CD4-positive, alpha-beta T cell treated with Interleukin-6 at 100 ng/mL for 8 hours (primary cell): ENCODE data around the gene CACTIN.
"Not testable (repeated sequence)": the region's sequence is repeated elsewhere in the genome, so short reads cannot be mapped to it uniquely, and the experiment has no call there.

Experiments
- DNase-seq: peaks from one replicate; pipeline ENCODE4 v3.0.0-alpha.2; 2020; ENCODE audit warnings: mixed read lengths, low spot score

The CACTIN gene

GRCh38 chr19:3663838-3664237, 37.2 kb upstream of the CACTIN start:
- DNase-seq: no peak

DNA sequence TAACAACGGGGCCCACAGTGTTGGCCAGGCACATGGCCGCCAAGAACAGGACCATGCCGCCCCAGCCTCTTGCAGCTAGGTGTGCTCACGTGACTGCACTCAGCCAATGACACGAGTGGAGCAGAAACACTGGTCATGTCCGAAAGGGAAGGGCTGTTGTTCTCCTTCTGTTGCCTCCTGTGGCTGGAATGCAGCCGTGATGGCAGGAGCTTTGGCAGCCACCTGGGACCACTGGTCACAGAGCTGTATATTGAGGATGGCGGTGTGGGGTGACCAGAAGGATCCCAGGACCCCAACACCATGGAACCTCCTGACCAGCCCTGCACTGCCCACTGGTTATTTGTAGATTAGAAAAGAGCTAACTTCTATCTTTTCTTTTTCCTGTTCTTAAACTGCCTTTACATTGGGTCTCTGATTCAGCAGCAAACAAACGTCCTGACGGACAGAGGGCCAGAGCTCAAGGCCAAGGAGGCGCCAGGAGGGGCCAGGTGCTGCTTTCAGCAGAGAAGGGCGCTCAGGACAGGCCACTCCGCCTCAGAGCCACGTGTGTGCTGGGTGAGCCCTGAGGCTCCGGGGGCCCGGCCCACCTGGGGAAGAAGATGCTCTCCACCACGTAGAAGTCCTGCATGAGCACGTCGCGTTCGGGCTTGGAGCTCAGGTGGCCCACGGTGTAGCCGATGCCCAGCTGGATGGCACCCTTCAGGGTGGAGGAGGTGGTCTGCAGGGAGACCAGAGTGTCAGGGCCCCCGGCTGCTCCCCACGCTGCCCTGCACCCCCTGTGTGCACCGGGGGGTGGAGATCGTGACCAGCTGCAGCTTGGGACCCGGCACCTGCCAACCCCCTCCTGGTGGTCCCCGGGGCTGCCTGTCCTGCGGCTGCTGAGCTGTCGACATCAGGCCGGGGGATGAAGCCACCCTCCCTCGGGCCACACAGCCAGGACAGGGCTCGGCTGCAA, 35.0 kb upstream of the CACTIN start:
- DNase-seq: no peak

DNA sequence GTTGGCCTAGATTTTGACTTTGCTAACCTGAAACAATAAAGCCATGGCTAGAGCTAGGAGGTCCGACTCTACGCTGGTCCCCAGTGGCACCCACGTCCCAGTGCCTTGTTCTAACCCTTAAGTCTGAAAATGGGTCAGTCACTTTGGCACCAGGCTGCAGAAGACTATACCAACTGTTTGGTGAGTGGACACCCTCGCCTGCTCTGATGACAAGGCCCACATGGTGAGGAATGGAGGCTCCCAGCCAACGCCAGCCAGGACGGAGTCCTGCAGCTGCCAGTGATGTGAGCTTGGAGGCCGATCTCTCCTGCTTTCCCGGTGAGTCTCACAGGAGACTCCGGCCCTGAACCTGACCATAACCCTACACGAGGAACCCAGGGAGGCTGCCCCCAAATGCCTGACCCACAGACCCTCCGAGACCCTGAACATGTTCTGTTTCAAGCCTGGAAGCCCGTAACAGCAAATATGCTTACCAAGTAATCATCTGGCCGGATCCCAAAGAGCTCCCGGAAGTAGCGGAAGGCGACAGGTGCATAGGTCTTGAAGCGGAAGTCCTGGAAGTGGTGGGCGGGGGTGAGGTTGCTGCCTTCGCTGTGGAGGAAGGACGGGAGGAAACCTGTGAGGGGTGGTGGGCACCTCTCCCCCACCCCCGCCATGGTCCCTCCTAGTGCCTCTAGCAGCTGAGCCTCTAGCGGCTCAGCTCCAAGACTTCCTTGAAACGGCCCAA, 34.1 kb upstream of the CACTIN start:
- DNase-seq: no peak

DNA sequence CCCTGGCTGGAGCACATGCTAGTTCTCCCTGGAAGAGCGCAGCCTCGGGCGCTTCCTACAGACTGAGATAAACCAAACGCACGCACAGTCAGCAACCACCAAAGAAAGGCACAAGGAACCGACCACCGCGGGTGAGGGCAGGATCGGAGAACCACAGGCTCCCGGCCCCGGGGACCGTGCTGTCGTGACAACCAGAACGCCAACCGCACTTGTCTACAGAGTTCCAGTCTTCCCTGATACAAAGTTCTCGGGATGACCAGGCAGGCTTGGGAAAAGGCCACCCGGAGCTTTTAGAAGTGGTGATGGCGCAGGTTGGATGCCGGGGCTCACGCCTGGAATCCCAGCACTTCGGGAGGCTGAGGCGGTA, 33.1 kb upstream of the CACTIN start:
- DNase-seq: no peak

- DNase-seq: no peak
Measured at GRCh38 chr19:3658870-3659745, 32.5 kb upstream of the CACTIN start.

GRCh38 chr19:3658004-3658869, 31.6 kb upstream of the CACTIN start:
- no peak for DNase-seq

DNA sequence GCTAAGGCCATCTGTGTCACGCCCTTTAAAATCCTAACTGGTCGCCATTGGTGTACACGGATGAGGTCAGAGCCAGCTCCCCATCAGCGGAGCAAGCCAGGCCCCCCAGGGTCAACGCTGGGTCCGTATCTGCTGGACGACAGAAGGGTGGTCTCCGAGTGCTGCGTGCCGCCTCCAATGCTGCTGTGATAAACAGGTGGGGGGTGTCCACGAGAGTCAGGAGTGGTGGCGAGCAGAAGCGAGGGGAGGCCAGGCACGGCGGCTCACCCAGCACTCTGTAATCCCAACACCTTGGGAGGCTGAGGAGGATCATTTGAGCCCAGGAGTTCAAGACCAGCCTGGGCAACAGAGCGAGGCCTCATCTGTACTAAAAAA, 30.8 kb upstream of the CACTIN start:
- no peak for DNase-seq

DNA sequence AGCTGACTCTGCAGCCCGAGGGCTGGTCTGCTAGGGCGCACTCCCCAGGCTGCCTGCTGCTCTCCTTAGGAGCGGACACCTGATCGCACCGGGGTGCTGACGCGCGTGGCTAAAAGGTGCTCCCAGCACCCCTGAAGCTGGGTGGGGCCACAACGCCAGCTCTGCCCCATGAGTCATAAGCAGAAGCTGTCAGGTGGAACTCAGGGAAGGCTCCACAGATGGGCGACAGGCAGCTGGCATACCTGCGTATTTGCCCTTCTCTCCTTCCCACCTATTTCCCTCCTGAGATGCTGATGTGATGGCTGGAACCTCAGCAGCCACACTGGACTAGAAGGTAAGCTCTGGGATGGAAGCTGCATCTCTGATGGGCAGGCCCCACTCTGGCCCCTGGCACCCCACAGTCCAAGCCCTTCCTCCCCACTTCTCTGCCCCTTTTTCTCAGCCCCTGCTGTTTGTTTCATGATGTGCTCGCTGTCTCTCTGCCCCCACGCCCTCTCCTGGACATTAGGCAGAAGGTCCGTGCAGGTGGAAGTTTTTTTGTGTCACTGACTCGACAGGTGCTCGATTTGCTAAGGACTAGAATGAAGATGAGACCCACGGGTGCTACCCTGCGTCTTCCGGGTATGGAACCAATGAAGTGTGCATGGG, 30.3 kb upstream of the CACTIN start:
- DNase-seq: no peak

- DNase-seq: no peak
Measured at GRCh38 chr19:3656073-3656746, 29.6 kb upstream of the CACTIN start.

GRCh38 chr19:3655402-3656072, 28.9 kb upstream of the CACTIN start:
- DNase-seq: no peak

GRCh38 chr19:3653865-3654513, 27.4 kb upstream of the CACTIN start:
- no peak for DNase-seq

GRCh38 chr19:3653081-3653795, 26.6 kb upstream of the CACTIN start:
- no peak for DNase-seq

DNA sequence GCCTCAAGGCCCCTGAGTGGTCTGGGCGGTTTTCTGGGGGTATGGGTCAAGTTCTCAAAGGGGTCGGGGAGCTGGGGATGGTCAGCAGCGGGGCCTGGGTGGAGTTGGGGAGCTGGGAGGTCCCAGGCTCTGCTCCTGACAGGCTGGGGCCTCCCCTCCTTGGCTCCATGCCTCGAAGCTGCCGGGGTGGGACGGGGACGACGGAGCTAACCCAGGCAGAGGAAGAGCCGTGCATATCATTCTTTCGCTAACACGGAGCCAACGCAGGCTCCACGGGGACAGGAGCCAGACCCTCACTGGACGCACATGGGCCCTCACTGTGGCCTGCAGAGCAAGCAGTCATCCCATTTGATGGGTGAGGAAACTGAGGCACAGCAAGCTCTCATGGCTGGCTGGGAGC, 25.8 kb upstream of the CACTIN start:
- DNase-seq: no peak

- no peak for DNase-seq
Measured at GRCh38 chr19:3651684-3652083, 25.1 kb upstream of the CACTIN start.

DNA sequence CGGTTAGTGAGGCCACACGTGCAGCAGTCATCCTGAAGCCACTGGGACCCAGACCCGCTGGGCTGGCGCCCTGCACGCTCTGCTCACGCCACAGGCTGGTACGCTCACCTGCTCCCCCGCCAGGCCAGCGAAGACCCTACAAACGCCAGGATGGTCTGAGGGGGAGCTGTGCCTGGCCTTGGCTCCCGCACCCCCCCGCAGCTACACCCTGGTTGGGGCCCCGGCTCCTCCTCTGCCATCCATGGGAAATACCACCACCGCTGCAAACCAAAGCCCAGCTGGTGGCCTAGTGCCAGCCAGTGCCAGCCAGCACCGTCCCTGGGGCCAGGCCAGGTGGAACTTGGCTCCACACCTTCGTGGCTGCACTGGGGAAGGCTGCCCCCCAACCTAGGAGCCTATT, 23.3 kb upstream of the CACTIN start:
- DNase-seq: no peak

DNA sequence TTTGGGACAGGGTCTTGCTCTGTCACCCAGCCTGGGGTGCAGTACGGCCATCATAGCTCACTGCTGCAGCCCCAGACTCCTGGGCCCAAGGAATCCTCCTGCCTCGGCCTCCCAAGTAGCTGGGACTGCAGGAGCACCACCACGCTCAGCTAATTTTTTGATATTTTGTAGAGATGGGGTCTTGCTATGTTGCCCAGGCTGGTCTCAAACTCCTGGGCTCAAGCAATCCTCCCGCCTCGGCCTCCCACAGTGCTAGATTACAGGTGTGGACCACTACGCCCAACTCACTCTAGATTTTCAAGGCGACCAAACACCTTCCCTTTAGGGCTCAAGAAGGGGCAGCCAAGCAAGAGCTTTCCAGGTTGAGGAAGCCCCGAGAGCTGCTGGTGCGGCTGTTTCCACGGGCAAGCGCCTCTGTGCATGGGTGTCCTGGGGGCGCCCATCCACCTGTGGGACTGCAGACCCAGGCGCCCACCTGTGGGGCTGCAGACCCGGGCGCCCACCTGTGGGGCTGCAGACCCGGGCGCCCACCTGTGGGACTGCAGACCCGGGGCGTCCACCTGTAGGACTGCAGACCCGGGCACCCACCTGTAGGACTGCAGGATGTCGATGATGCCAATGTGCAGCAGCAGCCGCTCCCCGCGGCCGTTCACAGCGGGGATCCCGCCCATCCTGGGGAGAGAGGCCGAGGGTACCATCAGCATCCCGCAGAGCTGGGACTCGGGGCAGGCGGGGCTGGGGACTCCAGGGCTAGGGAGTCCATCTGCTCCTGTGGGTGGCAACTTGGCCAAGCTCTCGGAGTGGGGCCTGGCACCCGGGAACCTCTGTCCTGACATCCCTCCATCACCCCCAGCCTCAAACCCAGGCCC, 21.7 kb upstream of the CACTIN start:
- DNase-seq: no peak

DNA sequence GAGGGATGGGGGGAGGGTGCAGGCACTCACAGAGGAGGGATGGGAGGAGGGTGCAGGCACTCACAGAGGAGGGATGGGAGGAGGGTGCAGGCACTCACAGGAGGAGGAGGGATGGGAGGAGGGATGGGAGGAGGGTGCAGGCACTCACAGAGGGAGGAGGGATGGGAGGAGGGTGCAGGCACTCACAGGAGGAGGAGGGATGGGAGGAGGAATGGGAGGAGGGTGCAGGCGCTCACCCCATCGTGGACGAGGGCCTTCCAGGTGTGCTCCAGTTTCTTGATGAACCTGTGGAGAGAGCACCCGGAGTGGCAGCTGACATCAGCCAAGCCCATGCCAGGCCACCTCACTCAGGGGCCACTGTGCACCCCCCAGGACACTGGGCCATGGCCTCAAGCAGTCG, 20.5 kb upstream of the CACTIN start:
- DNase-seq: not testable (repeated sequence)
